IPS DF 6.9 (cell line): Measurements from ENCODE around the gene GPAT3.

ENCODE experiments used
- DNase-seq: peaks from one replicate; pipeline ENCODE4 v3.0.0-alpha.2; 2013; ENCODE audit warnings: low read depth, low spot score
- H3K27ac ChIP-seq: one replicate; pipeline ENCODE4 v1.5.1; 2013; ENCODE audit warnings: low read length, control low read depth
- H3K27me3 ChIP-seq: 2 replicates; pipeline ENCODE4 v1.6.1; 2013; ENCODE audit warnings: mild to moderate bottlenecking, low read length; ENCODE audit not compliant: control insufficient read depth, insufficient read depth
- H3K36me3 ChIP-seq: 2 replicates; pipeline ENCODE4 v1.6.1; 2013; ENCODE audit warnings: low read length; ENCODE audit not compliant: control insufficient read depth, insufficient read depth
- H3K4me1 ChIP-seq: 2 replicates; pipeline ENCODE4 v1.6.1; 2013; ENCODE audit warnings: low read length; ENCODE audit not compliant: control insufficient read depth, insufficient read depth
- H3K4me3 ChIP-seq: 2 replicates; pipeline ENCODE4 v1.5.1; 2013; ENCODE audit warnings: mild to moderate bottlenecking, low read length
- H3K9me3 ChIP-seq: 2 replicates; pipeline ENCODE4 v1.6.1; 2013; ENCODE audit warnings: low read length, inconsistent platforms; ENCODE audit not compliant: control insufficient read depth, insufficient read depth
- WGBS: extraction: QIAGEN DNeasy Blood & Tissue Kit; methylation state at CpG from one replicate; pipeline ENCODE4 v1.1.7; 2013; ENCODE audit warnings: mixed read lengths, missing lambda C conversion rate; ENCODE audit not compliant: insufficient read length, insufficient coverage; 5-methylcytosine and 5-hydroxymethylcytosine counted together

GPAT3 gene

GRCh38 chr4:83552924-83553323, 17.0 kb downstream of the GPAT3 start:
- no peak overlapping the region for H3K27ac ChIP-seq
- WGBS, result no CpG with 5 or more reads among the region's 2 CpGs
- no peaks in the 10 kb centered on the region for H3K27me3 ChIP-seq
- no peaks in the 10 kb centered on the region for H3K36me3 ChIP-seq
- no peaks in the 10 kb centered on the region; the same call in 1 of the 2 replicates for H3K4me1 ChIP-seq
- no peak overlapping the region for H3K4me3 ChIP-seq
- no peaks in the 10 kb centered on the region for H3K9me3 ChIP-seq
- no peak for DNase-seq

- no CpG with 5 or more reads among the region's 3 CpGs for WGBS
- Histone ChIP-seq H3K4me1 (no peaks in the 10 kb centered on the region), H3K9me3 (no peaks in the 10 kb centered on the region), H3K4me3 (no peak overlapping the region), H3K27ac (no peak overlapping the region), H3K27me3 (no peaks in the 10 kb centered on the region), H3K36me3 (no peaks in the 10 kb centered on the region)
- no peak for DNase-seq
Observed at GRCh38 chr4:83556006-83556707, 20.2 kb downstream of the GPAT3 start.

GRCh38 chr4:83556816-83557215, 20.9 kb downstream of the GPAT3 start:
- no CpG with 5 or more reads among the region's 1 CpG for WGBS
- H3K4me3 ChIP-seq, result no peak overlapping the region
- no peak for DNase-seq
- no peaks in the 10 kb centered on the region for H3K27me3 ChIP-seq
- H3K27ac ChIP-seq, result no peak overlapping the region
- H3K36me3 ChIP-seq, result no peaks in the 10 kb centered on the region
- no peaks in the 10 kb centered on the region for H3K9me3 ChIP-seq
- no peaks in the 10 kb centered on the region for H3K4me1 ChIP-seq

GRCh38 chr4:83558059-83558653, 22.2 kb downstream of the GPAT3 start:
- Histone ChIP-seq H3K36me3 (no peaks in the 10 kb centered on the region), H3K9me3 (no peaks in the 10 kb centered on the region), H3K27me3 (no peaks in the 10 kb centered on the region), H3K27ac (no peak overlapping the region), H3K4me1 (no peaks in the 10 kb centered on the region), H3K4me3 (no peak overlapping the region)
- WGBS, result 100% methylated on average over 1 of the region's 5 CpGs
- no peak for DNase-seq

GRCh38 chr4:83558680-83559079, 22.8 kb downstream of the GPAT3 start:
- H3K4me1 ChIP-seq, result no peaks in the 10 kb centered on the region

GRCh38 chr4:83560523-83560922, 24.6 kb downstream of the GPAT3 start:
- no peaks in the 10 kb centered on the region for H3K9me3 ChIP-seq
- no peak for DNase-seq
- no peak overlapping the region for H3K4me3 ChIP-seq
- H3K27me3 ChIP-seq, result no peaks in the 10 kb centered on the region
- no peak overlapping the region for H3K27ac ChIP-seq
- no CpG with 5 or more reads among the region's 3 CpGs for WGBS
- H3K4me1 ChIP-seq, result no peaks in the 10 kb centered on the region
- H3K36me3 ChIP-seq, result no peaks in the 10 kb centered on the region

More at GRCh38 chr4:83558680-83559079, 22.8 kb downstream of the GPAT3 start:
- no CpG with 5 or more reads among the region's 1 CpG for WGBS
- Histone ChIP-seq H3K4me3 (no peak overlapping the region), H3K36me3 (no peaks in the 10 kb centered on the region), H3K27ac (no peak overlapping the region), H3K27me3 (no peaks in the 10 kb centered on the region), H3K9me3 (no peaks in the 10 kb centered on the region)
- DNase-seq, result no peak

- no peaks in the 10 kb centered on the region for H3K4me1 ChIP-seq
- no peaks in the 10 kb centered on the region for H3K27me3 ChIP-seq
- no peak for DNase-seq
- H3K4me3 ChIP-seq, result no peak overlapping the region
- no peaks in the 10 kb centered on the region for H3K36me3 ChIP-seq
- no peak overlapping the region for H3K27ac ChIP-seq
- H3K9me3 ChIP-seq, result no peaks in the 10 kb centered on the region
- WGBS, result no CpG with 5 or more reads among the region's 2 CpGs
Observed at GRCh38 chr4:83561381-83561780, 25.5 kb downstream of the GPAT3 start.

- WGBS, result no CpG with 5 or more reads among the region's 1 CpG
- H3K27ac ChIP-seq, result no peak overlapping the region
- no peaks in the 10 kb centered on the region for H3K36me3 ChIP-seq
- no peaks in the 10 kb centered on the region for H3K4me1 ChIP-seq
- no peak overlapping the region for H3K4me3 ChIP-seq
- H3K9me3 ChIP-seq, result no peaks in the 10 kb centered on the region
- no peak for DNase-seq
- H3K27me3 ChIP-seq, result no peaks in the 10 kb centered on the region
Observed at GRCh38 chr4:83563998-83564397, 28.1 kb downstream of the GPAT3 start.

GRCh38 chr4:83568062-83568461, 32.2 kb downstream of the GPAT3 start:
- no CpG with 5 or more reads among the region's 3 CpGs for WGBS

GRCh38 chr4:83569429-83569828, 33.5 kb downstream of the GPAT3 start:
- H3K27me3 ChIP-seq, result no peaks in the 10 kb centered on the region
- no peaks in the 10 kb centered on the region for H3K4me1 ChIP-seq
- H3K4me3 ChIP-seq, result no peak overlapping the region
- no peaks in the 10 kb centered on the region for H3K9me3 ChIP-seq
- H3K36me3 ChIP-seq, result no peaks in the 10 kb centered on the region
- DNase-seq, result no peak
- no peak overlapping the region for H3K27ac ChIP-seq
- no CpG with 5 or more reads among the region's 4 CpGs for WGBS

More at GRCh38 chr4:83568062-83568461, 32.2 kb downstream of the GPAT3 start:
- Histone ChIP-seq H3K27me3 (no peaks in the 10 kb centered on the region), H3K4me3 (no peak overlapping the region), H3K4me1 (no peaks in the 10 kb centered on the region), H3K9me3 (no peaks in the 10 kb centered on the region), H3K27ac (no peak overlapping the region), H3K36me3 (no peaks in the 10 kb centered on the region)
- no peak for DNase-seq

GRCh38 chr4:83569987-83570386, 34.1 kb downstream of the GPAT3 start:
- DNase-seq, result no peak
- WGBS, result 100% methylated on average over 2 of the region's 5 CpGs
- H3K27me3 ChIP-seq, result no peaks in the 10 kb centered on the region
- H3K36me3 ChIP-seq, result no peaks in the 10 kb centered on the region
- H3K4me1 ChIP-seq, result no peaks in the 10 kb centered on the region
- no peak overlapping the region for H3K27ac ChIP-seq
- H3K4me3 ChIP-seq, result no peak overlapping the region
- no peaks in the 10 kb centered on the region for H3K9me3 ChIP-seq
